SK-N-SH treated with all-trans-retinoic acid at 6 μM for 48 hours (cell line): ENCODE results near the gene ERLIN1.

ENCODE experiments used
- ATAC-seq: fragments of 200-7000 bp; cut with Tn5 transposase; 3 replicates; pipeline ENCODE4 v1.9.1; 2020; ENCODE audit warnings: mild to moderate bottlenecking, moderate library complexity
- BACH2 ChIP-seq: fragments of 250-450 bp; sonication (Bioruptor Pico); IDR thresholded peaks from 2 replicates; pipeline ENCODE4 v1.9.0; 2021; ENCODE audit warnings: mild to moderate bottlenecking, borderline replicate concordance
- CREB5 ChIP-seq: fragments of 250-450 bp; sonication (Bioruptor Pico); IDR thresholded peaks from 2 replicates; pipeline ENCODE4 v1.5.1; 2020; ENCODE audit warnings: low read depth, mild to moderate bottlenecking, moderate library complexity
- CSDC2 ChIP-seq: fragments of 250-450 bp; sonication (Bioruptor Pico); IDR thresholded peaks from 2 replicates; pipeline ENCODE4 v1.5.0; 2020; ENCODE audit warnings: mild to moderate bottlenecking, moderate library complexity
- ESRRG ChIP-seq: fragments of 250-450 bp; sonication (Bioruptor Pico); IDR thresholded peaks from 2 replicates; pipeline ENCODE4 v1.6.1; 2021; ENCODE audit warnings: mild to moderate bottlenecking
- GLIS3 ChIP-seq: fragments of 250-450 bp; sonication (Bioruptor Pico); IDR thresholded peaks from 2 replicates; pipeline ENCODE4 v1.5.0; 2020; ENCODE audit warnings: mild to moderate bottlenecking, moderate library complexity
- ISL1 ChIP-seq: fragments of 250-450 bp; sonication (Bioruptor Pico); IDR thresholded peaks from 2 replicates; pipeline ENCODE4 v2.1.2; 2022; ENCODE audit warnings: mild to moderate bottlenecking, moderate library complexity
- PPARA ChIP-seq: fragments of 250-450 bp; sonication (Bioruptor Pico); IDR thresholded peaks from 2 replicates; pipeline ENCODE4 v1.5.0; 2020; ENCODE audit warnings: mild to moderate bottlenecking, borderline replicate concordance
- TCF4 ChIP-seq: fragments of 250-450 bp; sonication (Bioruptor Pico); IDR thresholded peaks from 2 replicates; pipeline ENCODE4 v1.8.0; 2021; ENCODE audit warnings: mild to moderate bottlenecking, moderate library complexity, borderline replicate concordance
- TOX ChIP-seq: fragments of 250-450 bp; sonication (Bioruptor Pico); IDR thresholded peaks from 2 replicates; pipeline ENCODE4 v1.8.0; 2021; ENCODE audit warnings: mild to moderate bottlenecking, moderate library complexity, borderline replicate concordance
- TSHZ2 ChIP-seq: fragments of 250-450 bp; sonication (Bioruptor Pico); IDR thresholded peaks from 2 replicates; pipeline ENCODE4 v1.5.0; 2020; ENCODE audit warnings: mild to moderate bottlenecking, moderate library complexity
- ZFP3 ChIP-seq: fragments of 250-450 bp; sonication (Bioruptor Pico); IDR thresholded peaks from 2 replicates; pipeline ENCODE4 v1.5.0; 2020; ENCODE audit warnings: mild to moderate bottlenecking, moderate library complexity
- ZFP30 ChIP-seq: fragments of 450-650 bp; formaldehyde crosslinking; IDR thresholded peaks from 2 replicates; pipeline ENCODE4 v1.5.0; 2022; ENCODE audit warnings: mild to moderate bottlenecking, moderate library complexity
- ZNF70 ChIP-seq: fragments of 450-650 bp; formaldehyde crosslinking; IDR thresholded peaks from 2 replicates; pipeline ENCODE4 v1.5.0; 2020; ENCODE audit warnings: mild to moderate bottlenecking, moderate library complexity
- ZNF8 ChIP-seq: fragments of 450-650 bp; formaldehyde crosslinking; IDR thresholded peaks from 2 replicates; pipeline ENCODE4 v1.5.0; 2020; ENCODE audit warnings: mild to moderate bottlenecking, moderate library complexity
- TF ChIP-seq, protein P1 (sequence below): fragments of 250-450 bp; sonication (Bioruptor Pico); IDR thresholded peaks from 2 replicates; pipeline ENCODE4 v1.8.0; 2021; ENCODE audit warnings: low read depth, mild to moderate bottlenecking, moderate library complexity, borderline replicate concordance
- TF ChIP-seq, protein P2 (sequence below): fragments of 250-450 bp; sonication (Bioruptor Pico); IDR thresholded peaks from 2 replicates; pipeline ENCODE4 v1.8.0; 2020; ENCODE audit warnings: mild to moderate bottlenecking, moderate library complexity, borderline replicate concordance
- TF ChIP-seq, protein P3 (sequence below): fragments of 250-450 bp; sonication (Bioruptor Pico); IDR thresholded peaks from 2 replicates; pipeline ENCODE4 v1.5.1; 2021; ENCODE audit warnings: mild to moderate bottlenecking, moderate library complexity

The ERLIN1 gene

GRCh38 chr10:100143756-100144155 lies 42.1 kb downstream of the ERLIN1 start (continued):
- no peak for TF ChIP-seq TCF4 (CRISPR knock-in tag)
- TF ChIP-seq TOX (CRISPR knock-in tag), result no peak
- TF ChIP-seq, protein P1, sequence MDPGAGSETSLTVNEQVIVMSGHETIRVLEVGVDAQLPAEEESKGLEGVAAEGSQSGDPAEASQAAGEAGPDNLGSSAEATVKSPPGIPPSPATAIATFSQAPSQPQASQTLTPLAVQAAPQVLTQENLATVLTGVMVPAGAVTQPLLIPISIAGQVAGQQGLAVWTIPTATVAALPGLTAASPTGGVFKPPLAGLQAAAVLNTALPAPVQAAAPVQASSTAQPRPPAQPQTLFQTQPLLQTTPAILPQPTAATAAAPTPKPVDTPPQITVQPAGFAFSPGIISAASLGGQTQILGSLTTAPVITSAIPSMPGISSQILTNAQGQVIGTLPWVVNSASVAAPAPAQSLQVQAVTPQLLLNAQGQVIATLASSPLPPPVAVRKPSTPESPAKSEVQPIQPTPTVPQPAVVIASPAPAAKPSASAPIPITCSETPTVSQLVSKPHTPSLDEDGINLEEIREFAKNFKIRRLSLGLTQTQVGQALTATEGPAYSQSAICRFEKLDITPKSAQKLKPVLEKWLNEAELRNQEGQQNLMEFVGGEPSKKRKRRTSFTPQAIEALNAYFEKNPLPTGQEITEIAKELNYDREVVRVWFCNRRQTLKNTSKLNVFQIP (CRISPR knock-in tag), result no peak
- no peak for TF ChIP-seq ISL1 (CRISPR knock-in tag)
- no peak for TF ChIP-seq ZNF70 (CRISPR knock-in tag)
- TF ChIP-seq CREB5 (CRISPR knock-in tag), result no peak
- TF ChIP-seq ZFP30 (CRISPR knock-in tag), result no peak
- TF ChIP-seq PPARA (CRISPR knock-in tag), result no peak
- TF ChIP-seq ZNF8 (CRISPR knock-in tag), result no peak
- TF ChIP-seq BACH2 (CRISPR knock-in tag), result no peak

- no peak for TF ChIP-seq ISL1 (CRISPR knock-in tag)
- TF ChIP-seq, protein P2, sequence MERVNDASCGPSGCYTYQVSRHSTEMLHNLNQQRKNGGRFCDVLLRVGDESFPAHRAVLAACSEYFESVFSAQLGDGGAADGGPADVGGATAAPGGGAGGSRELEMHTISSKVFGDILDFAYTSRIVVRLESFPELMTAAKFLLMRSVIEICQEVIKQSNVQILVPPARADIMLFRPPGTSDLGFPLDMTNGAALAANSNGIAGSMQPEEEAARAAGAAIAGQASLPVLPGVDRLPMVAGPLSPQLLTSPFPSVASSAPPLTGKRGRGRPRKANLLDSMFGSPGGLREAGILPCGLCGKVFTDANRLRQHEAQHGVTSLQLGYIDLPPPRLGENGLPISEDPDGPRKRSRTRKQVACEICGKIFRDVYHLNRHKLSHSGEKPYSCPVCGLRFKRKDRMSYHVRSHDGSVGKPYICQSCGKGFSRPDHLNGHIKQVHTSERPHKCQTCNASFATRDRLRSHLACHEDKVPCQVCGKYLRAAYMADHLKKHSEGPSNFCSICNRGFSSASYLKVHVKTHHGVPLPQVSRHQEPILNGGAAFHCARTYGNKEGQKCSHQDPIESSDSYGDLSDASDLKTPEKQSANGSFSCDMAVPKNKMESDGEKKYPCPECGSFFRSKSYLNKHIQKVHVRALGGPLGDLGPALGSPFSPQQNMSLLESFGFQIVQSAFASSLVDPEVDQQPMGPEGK (CRISPR knock-in tag), result no peak
- TF ChIP-seq PPARA (CRISPR knock-in tag), result no peak
- no peak for TF ChIP-seq CREB5 (CRISPR knock-in tag)
- TF ChIP-seq ESRRG (CRISPR knock-in tag), result no peak
- no peak for TF ChIP-seq ZFP3
- no peak for TF ChIP-seq TSHZ2
- TF ChIP-seq, protein P3, sequence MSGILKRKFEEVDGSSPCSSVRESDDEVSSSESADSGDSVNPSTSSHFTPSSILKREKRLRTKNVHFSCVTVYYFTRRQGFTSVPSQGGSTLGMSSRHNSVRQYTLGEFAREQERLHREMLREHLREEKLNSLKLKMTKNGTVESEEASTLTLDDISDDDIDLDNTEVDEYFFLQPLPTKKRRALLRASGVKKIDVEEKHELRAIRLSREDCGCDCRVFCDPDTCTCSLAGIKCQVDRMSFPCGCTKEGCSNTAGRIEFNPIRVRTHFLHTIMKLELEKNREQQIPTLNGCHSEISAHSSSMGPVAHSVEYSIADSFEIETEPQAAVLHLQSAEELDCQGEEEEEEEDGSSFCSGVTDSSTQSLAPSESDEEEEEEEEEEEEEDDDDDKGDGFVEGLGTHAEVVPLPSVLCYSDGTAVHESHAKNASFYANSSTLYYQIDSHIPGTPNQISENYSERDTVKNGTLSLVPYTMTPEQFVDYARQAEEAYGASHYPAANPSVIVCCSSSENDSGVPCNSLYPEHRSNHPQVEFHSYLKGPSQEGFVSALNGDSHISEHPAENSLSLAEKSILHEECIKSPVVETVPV (CRISPR knock-in tag), result no peak
- TF ChIP-seq, protein P1 (CRISPR knock-in tag), result no peak
- TF ChIP-seq ZNF70 (CRISPR knock-in tag), result no peak
- TF ChIP-seq GLIS3, result no peak
- no peak for TF ChIP-seq TCF4 (CRISPR knock-in tag)
- TF ChIP-seq CSDC2, result no peak
- TF ChIP-seq, all 23 proteins: peak for 0
- no peak for ATAC-seq
Measured at GRCh38 chr10:100141446-100142087, 44.3 kb downstream of the ERLIN1 start.
